GOT3 (cell line): ENCODE data around the gene C17orf50.

ENCODE experiments used
- DNase-seq: peaks from one replicate; lab custom pipeline; 2025; ENCODE audit warnings: mixed read lengths; lab: John Stamatoyannopoulos, UW

Gene C17orf50

GRCh38 chr17:35788477-35789368, 28.0 kb downstream of the C17orf50 start:
- DNase-seq = no peak

GRCh38 chr17:35790841-35791240, 30.2 kb downstream of the C17orf50 start:
- DNase-seq = no peak

DNA sequence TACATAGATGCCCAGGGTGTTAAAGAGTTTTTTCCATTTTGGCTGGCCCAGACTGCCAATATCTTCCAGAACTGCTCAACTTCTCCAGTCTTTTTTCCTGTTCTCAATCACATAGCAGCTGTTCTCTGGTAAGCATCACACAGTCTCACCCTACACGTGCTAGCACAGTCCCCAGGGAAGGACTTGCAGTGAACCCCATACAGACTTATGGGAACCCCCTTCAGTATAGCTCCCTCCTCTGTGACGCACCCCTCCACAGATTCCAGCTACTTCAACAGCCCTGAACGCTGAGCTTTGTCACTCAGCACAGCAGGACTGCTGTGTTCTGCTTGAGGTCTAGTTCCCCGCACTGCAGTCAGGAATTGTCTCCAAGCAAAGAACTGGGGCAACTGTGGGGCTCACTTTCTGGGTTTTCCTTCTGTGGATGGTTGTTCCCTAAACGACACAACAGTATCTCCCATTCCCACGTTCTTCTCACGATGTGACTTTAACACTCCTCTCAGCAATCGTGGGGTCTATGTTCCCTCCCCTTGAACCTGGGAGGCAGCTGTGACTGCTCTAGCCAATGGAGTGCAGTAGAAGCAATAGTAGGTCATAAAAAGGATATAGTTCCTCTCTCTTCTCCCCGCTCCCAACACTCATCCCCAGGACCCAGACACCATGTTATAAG, 31.1 kb downstream of the C17orf50 start:
- no peak for DNase-seq

- DNase-seq = no peak
Observed at GRCh38 chr17:35793257-35793656, 32.6 kb downstream of the C17orf50 start.

GRCh38 chr17:35795007-35795870, 34.6 kb downstream of the C17orf50 start, which contains the start of gene MMP28:
Gene MMP28 (minus strand): TSS chr17:35795641. CDS start chr17:35795377, 264 bp downstream.
- DNase-seq = no peak

GRCh38 chr17:35795871-35796265, 35.2 kb downstream of the C17orf50 start:
- DNase-seq = no peak

GRCh38 chr17:35796942-35797341, 36.3 kb downstream of the C17orf50 start:
- no peak for DNase-seq

DNA sequence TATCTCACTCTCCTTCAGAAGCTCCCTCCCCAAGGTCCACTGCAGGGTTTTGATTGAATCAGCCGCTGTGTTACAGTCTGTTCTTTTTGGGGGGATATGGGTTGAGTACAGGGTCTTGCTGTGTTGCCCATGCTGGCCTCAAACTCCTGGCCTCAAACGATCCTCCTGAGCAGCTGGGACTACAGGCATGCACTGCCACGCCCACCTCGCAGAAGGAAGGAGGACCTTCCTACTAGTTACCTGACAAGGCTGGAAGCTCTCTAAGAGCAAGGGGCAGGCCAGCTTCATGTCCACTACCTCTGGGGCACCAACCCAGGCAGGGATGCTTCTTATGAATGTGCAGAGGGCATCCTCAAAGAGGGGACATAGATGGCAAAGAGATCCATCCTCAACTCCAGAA, 36.7 kb downstream of the C17orf50 start:
- no peak for DNase-seq

DNA sequence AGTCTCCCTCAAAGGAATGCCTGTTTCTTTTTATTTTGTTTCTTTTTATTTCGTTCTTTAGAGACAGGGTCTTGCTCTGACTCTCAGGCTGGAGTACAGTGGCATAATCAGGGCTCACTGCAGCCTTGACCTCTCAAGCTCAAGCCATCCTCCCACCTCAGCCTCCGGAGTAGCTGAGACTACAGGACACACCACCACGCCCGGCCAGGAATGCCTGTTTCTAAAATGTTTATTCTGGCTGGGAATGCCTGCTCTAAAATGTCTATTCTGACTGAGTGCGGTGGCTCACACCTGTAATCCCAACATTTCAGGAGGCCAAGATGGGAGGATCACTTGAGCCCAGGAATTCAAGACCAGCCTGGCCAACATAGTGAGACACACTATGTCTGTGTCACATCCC, 37.2 kb downstream of the C17orf50 start:
- DNase-seq = no peak

DNA sequence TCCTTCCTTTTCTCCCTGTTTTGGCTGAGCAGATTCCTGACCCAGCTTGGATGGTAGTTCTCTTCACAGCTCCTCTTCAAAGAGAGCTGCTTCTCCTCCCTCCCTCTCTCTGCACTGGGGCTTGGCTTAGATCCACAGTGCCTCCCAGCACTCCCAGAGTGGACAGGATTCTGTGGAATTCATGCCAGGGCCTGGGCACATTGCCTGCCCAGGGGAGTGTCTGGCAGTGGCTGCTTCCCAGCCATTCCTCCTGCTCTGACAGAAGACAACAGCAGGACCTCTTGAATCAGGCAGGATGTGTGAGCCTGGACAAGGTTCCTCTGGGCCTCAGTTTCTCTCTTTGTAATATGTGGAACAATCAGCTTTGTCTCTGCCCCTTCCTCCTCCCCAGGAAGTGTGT, 39.3 kb downstream of the C17orf50 start:
- DNase-seq = no peak

GRCh38 chr17:35801583-35802224, 41.0 kb downstream of the C17orf50 start:
- no peak for DNase-seq

GRCh38 chr17:35804658-35805192, 44.0 kb downstream of the C17orf50 start:
- DNase-seq = no peak

DNA sequence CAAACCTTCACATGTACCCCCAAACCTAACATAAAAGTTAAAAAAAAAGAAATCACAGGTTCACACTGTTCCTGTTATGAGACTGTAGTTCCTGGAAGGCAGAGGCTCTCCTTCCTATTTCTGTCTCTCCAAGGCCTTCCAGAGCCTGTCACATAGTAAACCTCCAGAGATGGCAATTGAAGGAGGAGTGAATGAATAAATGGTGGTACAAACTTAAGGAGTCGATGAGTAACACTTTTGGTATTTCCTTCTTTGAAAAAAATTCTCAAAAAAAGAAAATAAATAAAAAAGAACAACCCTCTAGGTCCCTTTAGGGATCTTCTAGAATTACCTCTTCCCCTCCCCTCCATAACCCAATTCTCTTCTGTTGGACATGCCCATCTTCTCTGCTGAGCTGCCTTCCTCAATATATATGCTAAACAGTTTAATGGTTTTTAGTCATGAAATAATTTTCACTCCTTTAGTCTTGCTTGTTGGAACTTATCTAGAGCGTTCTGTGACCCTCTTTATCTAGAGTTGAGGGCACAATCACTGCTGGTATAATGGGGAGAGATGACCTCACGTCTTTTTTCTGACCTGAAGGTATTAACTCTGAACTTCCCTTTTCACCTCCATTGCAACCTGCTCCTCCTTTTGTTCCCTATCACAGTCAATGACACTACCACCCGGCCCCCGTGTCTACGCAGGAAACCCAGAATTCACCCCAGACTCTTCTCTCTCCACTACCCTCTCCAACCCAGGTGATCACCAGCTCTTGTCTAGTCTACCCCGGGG, 46.9 kb downstream of the C17orf50 start:
- no peak for DNase-seq

DNA sequence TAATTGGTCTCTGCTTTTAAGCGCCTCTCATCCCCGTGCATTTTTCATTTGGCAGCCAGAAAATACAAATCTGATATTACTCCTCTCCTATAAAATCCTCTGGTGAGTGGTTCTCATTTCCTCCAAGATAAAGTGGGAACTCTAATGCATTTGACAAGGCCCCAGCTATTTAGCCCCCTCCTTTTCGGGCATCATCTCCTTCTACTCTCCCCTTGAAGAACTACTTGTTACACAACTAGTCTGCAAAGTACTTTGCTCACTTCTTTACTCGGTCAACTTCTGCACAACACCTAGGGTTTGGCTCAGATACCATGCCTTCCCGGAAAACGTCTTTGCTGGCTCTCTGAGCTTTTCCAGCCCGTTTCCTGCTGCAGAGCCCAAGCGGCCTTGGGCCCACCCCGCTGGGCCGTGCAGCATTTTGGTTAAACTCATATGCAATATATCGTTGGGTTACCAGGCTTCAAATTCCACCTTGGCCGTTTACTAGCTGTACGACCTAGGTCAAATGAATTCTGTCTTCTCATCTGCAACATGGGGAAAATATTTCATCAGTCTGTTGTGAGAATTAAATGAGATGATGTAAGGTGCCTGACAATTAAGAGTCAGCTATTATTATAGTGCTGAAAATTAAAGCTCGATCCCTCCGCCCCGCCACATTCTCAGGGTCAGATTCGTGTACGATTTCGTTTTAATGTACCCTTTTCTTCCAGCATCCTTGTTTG, 47.7 kb downstream of the C17orf50 start:
- DNase-seq = no peak

DNA sequence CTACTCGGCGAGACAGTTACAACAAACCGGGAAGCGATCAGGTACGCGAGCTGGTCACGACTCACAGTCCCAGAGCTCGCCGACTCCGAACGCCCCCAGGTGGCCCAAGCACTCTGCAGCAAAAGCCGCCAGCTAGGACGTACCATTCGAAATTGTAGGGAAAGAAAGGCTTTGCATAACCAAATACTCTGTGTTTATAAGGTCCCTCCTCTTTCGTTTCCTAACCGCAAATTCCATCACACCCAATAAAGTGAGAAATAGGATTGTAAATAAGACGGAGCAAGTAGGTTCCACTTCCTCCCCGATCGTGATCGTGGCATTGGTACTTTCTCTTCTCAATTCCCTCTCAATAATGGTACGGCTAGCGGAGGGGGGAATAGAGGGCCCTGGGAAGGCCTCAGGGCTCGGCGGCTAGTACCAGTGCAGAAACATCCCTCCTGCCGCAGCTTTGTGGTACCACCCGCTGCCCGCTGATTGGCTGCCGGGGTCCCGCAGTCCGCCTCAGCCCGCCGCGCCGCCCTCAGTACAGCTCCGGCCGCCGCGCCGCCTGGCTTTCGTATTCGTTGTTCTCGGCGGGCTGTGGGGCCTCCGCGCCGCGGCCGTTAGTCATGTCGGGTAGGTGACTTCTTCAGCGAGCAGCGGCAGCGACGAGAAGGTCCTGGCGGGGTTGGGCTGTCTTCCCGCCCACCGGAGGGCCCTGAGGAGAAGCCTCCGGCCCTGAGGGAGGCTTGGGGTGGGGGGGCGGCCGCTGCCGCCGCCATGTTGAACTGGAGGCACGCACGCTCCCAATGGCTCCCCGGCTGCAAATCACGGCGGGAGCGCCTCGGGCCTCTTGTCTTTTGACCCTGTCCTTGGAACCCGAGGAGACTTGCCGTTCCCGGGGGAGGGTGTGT, 48.5 kb downstream of the C17orf50 start, which contains the start of gene TAF15:
Gene TAF15, plus strand, starts transcription at position 523 of the 893 bp plus-strand sequence. Its CDS starts 86 bp downstream, at position 609.
- peak; percentile 89 for DNase-seq

DNA sequence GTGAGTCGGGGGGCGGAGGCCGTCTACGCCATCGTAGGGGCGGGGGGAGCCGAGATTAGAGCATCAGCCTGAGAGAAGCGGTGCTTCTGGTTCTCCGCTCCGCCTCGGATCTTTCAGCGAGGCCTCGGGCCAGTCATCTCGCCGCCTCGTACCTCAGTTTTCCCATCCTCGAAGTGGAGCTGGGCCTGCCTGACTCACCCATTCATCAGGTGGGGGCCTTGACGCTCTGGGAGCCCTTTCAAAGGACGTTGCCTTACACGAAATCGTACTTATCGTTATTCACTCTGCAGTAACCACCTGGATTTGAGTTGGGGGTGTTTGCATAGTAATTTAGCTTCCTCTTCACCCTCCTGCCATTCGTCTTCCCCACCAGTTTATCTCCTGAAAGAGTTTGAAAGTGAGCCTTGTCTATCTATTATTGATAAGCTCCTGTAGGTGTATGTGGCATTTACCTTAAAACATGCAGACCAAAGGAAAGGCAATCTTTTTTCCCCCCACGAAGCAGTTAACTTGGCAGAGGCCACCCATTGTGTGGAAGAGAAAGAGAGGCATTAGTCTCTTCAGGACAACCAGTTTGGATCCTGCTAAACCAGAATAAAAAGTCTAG, 49.3 kb downstream of the C17orf50 start:
- no peak for DNase-seq

- no peak for DNase-seq
Observed at GRCh38 chr17:35811759-35812158, 51.1 kb downstream of the C17orf50 start.

DNA sequence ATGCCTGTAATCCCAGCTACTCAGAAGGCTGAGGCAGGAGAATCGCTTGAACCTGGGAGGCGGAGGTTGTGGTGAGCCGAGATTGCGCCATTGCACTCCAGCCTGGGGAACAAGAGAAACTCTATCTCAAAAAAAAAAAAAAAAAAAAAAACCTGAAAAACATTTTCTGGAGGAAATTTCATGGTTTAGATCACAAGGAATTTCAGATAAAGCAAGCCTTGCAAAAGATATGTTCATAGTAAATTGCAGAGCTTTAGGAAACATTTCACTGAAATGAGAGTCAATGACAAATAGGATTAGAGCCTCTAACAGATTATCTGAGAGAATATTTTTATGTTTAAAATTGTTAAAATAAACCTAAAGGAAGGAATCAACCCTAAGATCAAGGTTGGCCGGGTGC, 51.8 kb downstream of the C17orf50 start:
- no peak for DNase-seq
